DND-41 (cell line): ENCODE measurements around the gene ERG.

Source experiments
- CTCF ChIP-seq: IDR thresholded peaks from 2 replicates; pipeline ENCODE4 v1.5.1; 2012; ENCODE audit warnings: borderline replicate concordance, low read length, moderate library complexity, mild to moderate bottlenecking; ENCODE audit not compliant: poor library complexity, severe bottlenecking; ENCODE audit errors: extremely low read depth
- EZH2 ChIP-seq: IDR thresholded peaks from 3 replicates; pipeline ENCODE4 v1.6.1; 2012; ENCODE audit warnings: borderline replicate concordance, low read depth, mild to moderate bottlenecking, moderate library complexity, low read length, inconsistent platforms; ENCODE audit not compliant: severe bottlenecking

DNA sequence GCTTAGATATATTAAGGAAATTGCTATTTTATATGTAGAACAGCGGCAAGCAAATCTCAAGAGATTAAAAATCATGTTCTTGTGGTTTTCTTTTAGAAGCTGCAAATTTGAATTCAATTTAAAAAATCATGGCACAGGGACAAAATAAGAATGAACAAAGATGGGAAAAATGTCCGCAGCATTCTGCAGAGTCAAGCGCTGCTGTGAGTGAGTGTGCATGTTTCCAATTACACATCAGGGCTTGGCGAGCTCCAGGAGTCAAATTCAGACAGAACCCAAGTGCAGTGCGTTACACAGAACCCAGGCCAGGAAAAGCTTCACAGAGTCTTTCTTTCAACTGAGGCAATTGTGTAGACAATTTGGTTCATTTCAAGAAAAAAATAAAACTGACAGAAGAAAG, 33.3 kb upstream of the ERG start:
- TF ChIP-seq EZH2, result no peak
- TF ChIP-seq CTCF, result no peak
